Measurements from ENCODE around the gene KRTAP12-2. TPM values are rescaled to one million over a fixed set of nuclear protein-coding genes. Genes with fewer than 3 reads are reported as not detected.
"Not testable (repeated sequence)": the region's sequence is repeated elsewhere in the genome, so short reads cannot be mapped to it uniquely, and the experiment has no call there.

KRTAP12-2 gene
- total RNA-seq, 1 donor from 2014 or later: 1.5 TPM

GRCh38 chr21:44684077-44684476 lies 17.4 kb upstream of the KRTAP12-2 start:
- no peak for DNase-seq

GRCh38 chr21:44682580-44683151 lies 15.9 kb upstream of the KRTAP12-2 start:
- DNase-seq: no peak

DNA sequence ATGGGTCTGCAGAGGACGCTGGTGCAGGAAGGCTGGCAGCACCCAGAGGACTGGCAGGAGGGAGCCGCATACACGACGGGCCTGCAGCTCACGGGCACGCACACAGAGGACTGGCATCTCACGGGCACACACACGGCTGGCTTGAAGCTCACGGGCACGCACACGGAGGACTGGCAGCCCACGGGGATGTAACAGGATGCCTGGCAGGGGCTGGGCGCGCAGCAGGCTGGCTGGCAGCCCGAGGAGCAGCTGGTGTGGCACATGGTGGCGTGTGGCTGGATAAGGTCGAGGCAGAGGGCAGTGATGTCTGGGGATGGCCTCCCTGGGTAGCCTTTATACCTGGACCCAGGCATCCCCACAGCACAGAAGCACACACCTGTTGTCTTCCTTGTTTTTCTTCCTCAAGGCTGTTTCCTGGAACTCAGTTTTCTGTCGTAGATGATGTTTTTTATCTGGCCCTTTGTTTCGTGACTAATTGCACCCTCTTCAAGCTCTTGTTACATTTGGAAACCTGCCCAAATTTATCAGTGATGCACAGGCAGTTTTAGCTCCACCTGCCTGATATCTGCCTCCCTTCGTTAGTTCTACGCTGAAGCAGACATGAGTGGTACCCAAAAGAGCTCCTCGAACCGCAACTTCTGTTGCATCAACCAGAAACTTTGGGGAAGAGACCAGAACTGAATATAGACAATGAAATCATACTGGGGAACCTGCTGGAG lies 15.3 kb upstream of the KRTAP12-2 start, which contains the start of gene KRTAP12-1:
KRTAP12-1 (minus strand) TSS at position 303 of the 719 bp plus-strand sequence; CDS start at position 263, 40 bp downstream.
- no peak for DNase-seq

- no peak for DNase-seq
Observed at GRCh38 chr21:44681152-44681551, 14.4 kb upstream of the KRTAP12-2 start.

- DNase-seq: no peak
Observed at GRCh38 chr21:44677881-44678280, 11.2 kb upstream of the KRTAP12-2 start.

DNA sequence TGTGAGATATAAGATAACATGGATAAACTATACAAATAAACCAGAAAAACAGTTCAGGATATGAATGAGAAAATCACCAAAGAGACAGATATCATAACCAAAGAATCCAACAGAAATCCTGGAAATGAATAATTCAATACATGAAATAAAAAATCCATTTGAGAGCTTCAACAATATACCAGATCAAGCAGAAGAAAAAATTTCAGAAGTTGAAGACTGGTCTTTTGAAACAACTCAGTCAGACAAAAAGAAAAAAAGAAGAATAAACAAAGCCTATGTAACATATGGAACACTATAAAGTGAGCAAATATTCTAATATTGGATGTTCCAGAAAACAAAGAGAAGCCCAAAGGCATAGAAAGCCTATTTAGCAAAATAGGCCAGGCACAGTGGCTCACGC lies 5.2 kb upstream of the KRTAP12-2 start:
- DNase-seq: no peak

DNA sequence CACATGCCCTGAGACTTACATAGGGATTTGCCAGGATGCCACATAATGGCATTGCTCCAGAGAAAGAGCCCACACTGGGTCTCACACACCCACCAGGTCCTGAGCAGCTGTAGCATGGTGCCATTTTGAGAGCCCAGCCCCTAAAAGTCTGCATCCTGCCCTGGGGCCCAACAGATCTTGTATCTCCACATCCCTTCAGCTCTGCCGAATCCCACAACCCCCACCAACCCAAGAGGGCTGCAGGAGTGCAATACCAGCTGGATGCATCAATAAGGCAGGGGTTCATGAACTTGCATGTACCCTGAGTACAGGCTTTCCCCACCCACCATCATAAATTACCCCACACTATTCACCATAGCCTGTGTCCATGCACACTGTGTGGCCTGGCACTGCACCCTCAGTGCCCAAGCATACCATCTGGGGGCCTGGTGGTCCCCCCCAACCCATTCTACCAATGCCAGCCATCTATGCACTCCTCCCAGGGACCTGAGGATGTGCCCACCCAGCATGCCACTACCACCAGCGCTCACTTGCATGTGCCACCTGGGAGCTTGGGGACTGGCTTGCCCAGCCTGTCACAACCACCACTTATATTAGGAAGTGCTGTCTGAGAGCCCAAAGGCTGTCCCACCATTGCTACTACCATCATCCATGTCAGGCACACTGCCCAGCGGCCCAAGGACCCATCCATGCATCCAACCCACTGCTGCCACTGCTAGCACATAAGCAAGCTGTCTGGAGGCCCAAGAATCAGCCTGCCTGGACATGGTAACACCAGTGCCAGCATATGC lies 4.1 kb upstream of the KRTAP12-2 start:
- DNase-seq: no peak

GRCh38 chr21:44667612-44668011 lies 885 bp upstream of the KRTAP12-2 start:
- no peak for DNase-seq

DNA sequence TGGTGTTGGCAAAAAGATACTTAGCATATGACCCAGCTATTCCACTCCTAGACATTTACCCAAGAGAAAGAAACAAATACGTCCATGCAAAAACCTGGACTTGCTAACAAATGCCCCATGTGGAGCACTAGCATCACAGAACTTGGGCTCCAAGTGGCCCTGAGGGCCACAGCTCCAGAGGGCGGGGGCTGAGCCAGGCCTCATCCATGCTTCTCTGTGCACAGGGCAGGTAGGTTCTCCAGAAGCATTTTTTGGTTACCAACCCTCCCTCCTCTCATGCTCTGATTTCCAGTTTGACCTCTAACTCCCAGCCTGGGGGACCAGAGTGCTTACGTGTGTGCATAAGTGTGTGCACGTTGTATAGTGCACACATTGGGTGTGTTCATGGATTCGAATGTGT lies 2.0 kb downstream of the KRTAP12-2 start:
- DNase-seq: no peak

GRCh38 chr21:44661567-44661966 lies 5.2 kb downstream of the KRTAP12-2 start:
- not testable (repeated sequence) for DNase-seq

DNA sequence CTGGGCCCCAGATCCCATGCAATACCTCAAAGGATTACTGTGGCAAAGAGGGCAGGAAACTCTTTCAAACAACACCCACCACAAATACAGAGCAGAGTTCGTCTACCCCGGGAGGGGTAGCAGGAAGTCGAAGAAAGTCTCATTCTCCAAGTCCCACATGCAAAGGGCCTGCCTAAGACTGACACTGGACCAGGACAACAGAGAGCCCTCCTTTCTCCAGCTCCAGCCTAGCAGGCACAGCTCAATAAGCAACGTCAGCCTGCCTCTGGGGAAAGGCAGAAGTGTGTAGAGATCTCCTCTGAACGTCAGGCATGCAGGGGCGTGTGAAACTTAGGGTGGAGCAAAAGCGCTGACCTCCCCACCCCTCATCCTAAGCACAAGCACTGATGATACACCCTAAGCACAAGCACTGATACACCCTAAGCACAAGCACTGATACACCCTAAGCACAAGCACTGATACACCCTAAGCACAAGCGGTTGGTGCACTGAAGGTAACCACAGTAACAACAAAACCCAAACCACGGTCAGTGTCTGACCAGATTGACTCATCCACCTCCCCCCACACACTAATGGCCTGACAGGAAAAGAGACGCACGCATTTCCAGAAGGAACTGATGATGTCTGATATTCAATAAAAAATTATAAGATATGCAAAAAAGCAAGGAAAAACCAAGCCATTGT lies 7.7 kb downstream of the KRTAP12-2 start:
- no peak for DNase-seq

DNA sequence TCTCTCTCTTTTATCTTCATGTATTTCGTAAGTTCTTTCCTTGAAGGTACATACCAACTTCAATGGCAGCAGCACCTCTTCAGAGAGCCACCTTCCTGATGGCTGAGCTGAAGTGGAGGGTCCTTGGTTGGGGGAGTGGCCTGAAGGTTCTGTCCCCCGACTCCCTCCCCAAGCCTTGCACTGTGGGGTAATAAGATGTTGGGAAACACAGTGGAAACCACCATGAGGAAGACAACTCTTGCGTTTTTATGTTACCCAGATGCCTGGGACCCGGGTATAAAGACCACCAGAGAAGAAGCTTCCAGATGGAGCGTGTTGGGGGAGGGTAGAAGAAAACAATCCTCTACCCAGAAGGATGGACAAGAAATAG lies 8.2 kb downstream of the KRTAP12-2 start:
- DNase-seq: no peak

- no peak for DNase-seq
Observed at GRCh38 chr21:44657635-44658540, 8.8 kb downstream of the KRTAP12-2 start, which contains the start of gene KRTAP12-3. KRTAP12-3 (plus strand) TSS chr21:44657932; CDS start chr21:44657980, 48 bp downstream.

DNA sequence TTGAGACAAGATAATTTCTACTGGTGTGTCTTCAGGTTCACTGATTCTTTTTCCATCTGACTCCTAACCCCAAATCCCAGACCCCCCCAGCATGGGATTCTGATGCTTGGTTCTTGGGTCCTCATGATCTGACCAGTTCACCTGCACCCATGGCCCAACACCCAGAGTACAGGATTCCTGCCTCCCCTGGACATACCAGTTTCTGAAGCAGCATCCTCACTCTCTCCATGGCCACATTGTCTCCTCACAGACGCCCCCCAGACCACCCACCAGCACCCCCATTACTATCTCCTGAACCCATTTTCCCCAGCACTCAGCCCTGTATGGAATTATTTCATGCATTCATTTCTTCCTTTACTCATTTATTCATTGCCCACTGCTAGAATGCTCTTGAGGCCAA lies 9.9 kb downstream of the KRTAP12-2 start:
- DNase-seq: no peak

- DNase-seq: no peak
Observed at GRCh38 chr21:44654576-44655175, 12.1 kb downstream of the KRTAP12-2 start, which contains the start of gene KRTAP12-4. KRTAP12-4 (minus strand) TSS chr21:44654659; CDS start chr21:44654614, 45 bp downstream.

GRCh38 chr21:44653656-44654575 lies 12.8 kb downstream of the KRTAP12-2 start:
- no peak for DNase-seq

DNA sequence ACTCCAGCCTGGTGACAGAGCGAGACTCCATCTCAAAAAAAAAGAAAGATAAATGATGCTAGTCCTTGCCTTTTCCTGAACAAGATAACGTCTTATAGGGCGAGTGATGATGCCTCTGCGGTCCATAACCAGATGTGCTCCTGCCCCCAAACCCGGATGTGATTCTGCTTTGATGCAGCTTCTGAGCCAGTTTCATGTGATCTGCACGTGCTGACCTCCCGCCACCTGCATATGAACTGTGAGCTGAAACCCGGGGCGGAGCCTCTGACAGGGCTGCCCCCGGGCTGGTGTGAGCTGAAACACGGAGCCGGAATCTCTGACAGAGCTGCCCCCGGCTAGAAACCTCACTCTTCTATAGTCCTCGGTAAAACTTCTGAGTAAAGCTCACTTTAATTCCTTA lies 13.6 kb downstream of the KRTAP12-2 start:
- DNase-seq: no peak

DNA sequence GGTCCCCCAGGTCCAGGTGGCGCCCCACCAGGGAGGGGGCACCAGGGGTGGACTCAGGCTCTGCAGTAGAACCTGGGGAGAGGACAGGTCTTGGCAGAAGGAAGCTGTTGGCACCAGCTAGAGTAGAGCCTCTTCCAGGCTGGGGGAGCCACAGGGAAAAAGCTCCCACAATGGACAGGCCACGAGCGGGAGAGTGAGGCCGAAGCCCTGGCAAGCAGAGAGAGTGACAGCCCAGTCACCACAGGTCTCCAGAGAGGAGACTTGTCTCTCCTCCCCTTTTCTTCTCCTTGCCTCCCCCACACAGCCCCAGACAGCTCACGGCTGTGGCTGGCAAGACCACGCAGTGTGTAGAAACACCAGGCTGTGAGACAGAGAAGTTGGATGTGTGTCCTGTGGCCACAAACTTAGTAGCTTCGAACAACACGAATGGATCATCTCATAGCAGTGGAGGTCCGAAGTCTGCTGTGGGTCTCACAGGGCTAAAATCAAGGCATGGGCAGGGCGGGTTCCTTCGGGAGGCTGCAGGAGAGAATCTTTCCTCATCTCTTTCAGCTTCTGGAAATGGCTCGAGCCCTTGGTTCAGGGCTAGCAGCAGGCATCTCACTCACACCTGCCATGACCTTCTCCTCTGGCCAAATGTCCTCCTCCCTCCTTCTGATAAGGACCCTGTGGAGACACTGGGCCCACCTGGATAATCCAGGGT lies 15.6 kb downstream of the KRTAP12-2 start:
- no peak for DNase-seq

Measured in skin of body (tissue), 2 donors.